Measurements from ENCODE around the gene ZNF556. TPM values are rescaled to one million over a fixed set of nuclear protein-coding genes. Genes with fewer than 3 reads are reported as not detected.

ZNF556 gene
- total RNA-seq, 4 donors from 2014 or later = 0.28 to 0.73 TPM; not detected in 2

- Histone ChIP-seq H3K4me3 (no peak overlapping the region), H3K36me3 (no peaks in the 10 kb centered on the region), H3K4me1 (no peaks in the 10 kb centered on the region), H3K27me3 (no peaks in the 10 kb centered on the region), H3K27ac (no peak overlapping the region), H3K9me3 (peaks cover 0 to 54% of the 10 kb centered on the region in 2 donors)
- no peak for TF ChIP-seq CTCF (IDR thresholded peaks at IDR 0.05)
- intact Hi-C loops (cut with DNase I; ENCODE audit: low total_unique reads) = no loop called here
- no peak for DNase-seq
Observed at GRCh38 chr19:2853015-2853606, 14.0 kb upstream of the ZNF556 start.

- no peak overlapping the region for H3K27ac ChIP-seq
- H3K36me3 ChIP-seq = no peaks in the 10 kb centered on the region
- no peak overlapping the region for H3K4me3 ChIP-seq
- no peaks in the 10 kb centered on the region for H3K27me3 ChIP-seq
- H3K4me1 ChIP-seq = no peaks in the 10 kb centered on the region
- no peak for TF ChIP-seq CTCF (IDR thresholded peaks at IDR 0.05)
- TF ChIP-seq POLR2A (IDR thresholded peaks at IDR 0.05) = no peak
- H3K9me3 ChIP-seq = peaks cover 0 to 54% of the 10 kb centered on the region in 2 donors
- DNase-seq = no peak
- intact Hi-C loops (cut with DNase I; ENCODE audit: low total_unique reads) = no loop called here
Observed at GRCh38 chr19:2854849-2855248, 12.3 kb upstream of the ZNF556 start.

GRCh38 chr19:2856457-2857050 lies 10.6 kb upstream of the ZNF556 start:
- no peak for DNase-seq
- TF ChIP-seq POLR2A (IDR thresholded peaks at IDR 0.05) (no peak), CTCF (IDR thresholded peaks at IDR 0.05) (no peak)
- no peaks in the 10 kb centered on the region for H3K27me3 ChIP-seq
- H3K36me3 ChIP-seq = no peaks in the 10 kb centered on the region
- H3K27ac ChIP-seq = no peak overlapping the region
- intact Hi-C loops (cut with DNase I; ENCODE audit: low total_unique reads) = no loop called here
- no peaks in the 10 kb centered on the region for H3K4me1 ChIP-seq
- H3K9me3 ChIP-seq = peaks cover 0 to 45% of the 10 kb centered on the region in 2 donors
- no peak overlapping the region for H3K4me3 ChIP-seq

- TF ChIP-seq CTCF (IDR thresholded peaks at IDR 0.05) (no peak), POLR2A (IDR thresholded peaks at IDR 0.05) (no peak)
- H3K4me3 ChIP-seq = no peak overlapping the region
- DNase-seq = no peak
- H3K4me1 ChIP-seq = no peaks in the 10 kb centered on the region
- H3K36me3 ChIP-seq = no peaks in the 10 kb centered on the region
- H3K9me3 ChIP-seq = peaks cover 0 to 22% of the 10 kb centered on the region in 2 donors
- intact Hi-C loops (cut with DNase I; ENCODE audit: low total_unique reads) = no loop called here
- no peaks in the 10 kb centered on the region for H3K27me3 ChIP-seq
- no peak overlapping the region for H3K27ac ChIP-seq
Observed at GRCh38 chr19:2858864-2859263, 8.3 kb upstream of the ZNF556 start.

- no peak overlapping the region for H3K27ac ChIP-seq
- no peaks in the 10 kb centered on the region for H3K9me3 ChIP-seq
- H3K36me3 ChIP-seq = no peaks in the 10 kb centered on the region
- DNase-seq = no peak
- intact Hi-C loops (cut with DNase I; ENCODE audit: low total_unique reads) = no loop called here
- no peaks in the 10 kb centered on the region for H3K4me1 ChIP-seq
- no peaks in the 10 kb centered on the region for H3K27me3 ChIP-seq
- TF ChIP-seq CTCF (IDR thresholded peaks at IDR 0.05) (no peak), POLR2A (IDR thresholded peaks at IDR 0.05) (no peak)
- no peak overlapping the region for H3K4me3 ChIP-seq
Observed at GRCh38 chr19:2863816-2864215, 3.3 kb upstream of the ZNF556 start.

Measured in uterus (tissue), 4 donors.